GM23248 (cell line): ENCODE results near the gene ABHD2.

Experiments used
- EZH2 ChIP-seq: fragments of 200-600 bp; sonication (generic); IDR thresholded peaks from 2 replicates; pipeline ENCODE4 v1.6.1; 2018; ENCODE audit warnings: antibody characterized with exemption, mild to moderate bottlenecking; ENCODE audit not compliant: insufficient read depth, poor library complexity, severe bottlenecking
- EZH2phosphoT487 ChIP-seq: fragments of 200-600 bp; sonication (generic); IDR thresholded peaks from 2 replicates; pipeline ENCODE4 v1.6.1; 2018; ENCODE audit warnings: antibody characterized with exemption, moderate library complexity, mild to moderate bottlenecking, low read depth; ENCODE audit not compliant: insufficient read depth

DNA sequence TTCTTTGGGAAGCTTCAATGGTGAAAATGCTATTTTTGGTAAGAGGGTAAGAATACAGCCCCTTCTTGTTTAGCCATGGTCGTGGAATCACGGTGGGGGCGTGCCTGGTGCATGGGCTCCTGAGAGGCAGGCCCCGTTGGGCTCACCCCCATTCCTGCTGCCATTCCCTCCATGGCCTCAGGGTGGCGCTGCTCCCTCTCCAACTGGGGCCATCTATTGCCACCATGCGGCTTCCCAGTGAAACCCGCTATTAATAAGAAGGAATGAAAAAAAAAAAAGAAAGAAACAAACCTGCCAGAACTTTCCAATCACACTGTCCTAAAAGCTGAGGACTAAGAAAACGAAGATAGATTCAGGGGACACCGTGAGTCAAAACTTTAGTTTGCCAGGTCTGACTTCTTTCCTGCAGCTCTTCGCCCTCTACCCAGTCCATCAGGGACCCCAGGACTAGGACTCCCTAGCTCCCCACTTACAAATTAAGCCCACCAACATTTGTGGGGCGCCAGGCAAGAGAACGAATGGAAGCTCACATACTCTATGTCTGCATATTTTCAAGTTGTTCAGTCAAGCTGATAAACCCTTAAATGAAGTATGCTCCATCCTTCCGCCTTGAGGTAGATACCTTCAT, 30.6 kb upstream of the ABHD2 start:
- TF ChIP-seq EZH2phosphoT487 (no peak), EZH2 (no peak)
